ENCODE measurements around the gene ANKRD28. TPM values are rescaled to one million over a fixed set of nuclear protein-coding genes. Genes with fewer than 3 reads are reported as not detected.

ANKRD28 gene
- total and polyA plus RNA-seq, 2 donors from 2014 or later, result 9.8 to 72.4 TPM

- H3K4me1 ChIP-seq (ENCODE audit: control insufficient read depth in 2 of 3, insufficient read depth in 2 of 3, low read depth in 1 of 3, low read length in 3 of 3), result no peaks in the 10 kb centered on the region
- FAIRE-seq (no peak), DNase-seq (no peak)
- no peak overlapping the region for H3K4me3 ChIP-seq (ENCODE audit: low read length in 3 of 3)
- no peak overlapping the region for H3K9ac ChIP-seq (ENCODE audit: low read length in 3 of 3)
- TF ChIP-seq, protein P1, sequence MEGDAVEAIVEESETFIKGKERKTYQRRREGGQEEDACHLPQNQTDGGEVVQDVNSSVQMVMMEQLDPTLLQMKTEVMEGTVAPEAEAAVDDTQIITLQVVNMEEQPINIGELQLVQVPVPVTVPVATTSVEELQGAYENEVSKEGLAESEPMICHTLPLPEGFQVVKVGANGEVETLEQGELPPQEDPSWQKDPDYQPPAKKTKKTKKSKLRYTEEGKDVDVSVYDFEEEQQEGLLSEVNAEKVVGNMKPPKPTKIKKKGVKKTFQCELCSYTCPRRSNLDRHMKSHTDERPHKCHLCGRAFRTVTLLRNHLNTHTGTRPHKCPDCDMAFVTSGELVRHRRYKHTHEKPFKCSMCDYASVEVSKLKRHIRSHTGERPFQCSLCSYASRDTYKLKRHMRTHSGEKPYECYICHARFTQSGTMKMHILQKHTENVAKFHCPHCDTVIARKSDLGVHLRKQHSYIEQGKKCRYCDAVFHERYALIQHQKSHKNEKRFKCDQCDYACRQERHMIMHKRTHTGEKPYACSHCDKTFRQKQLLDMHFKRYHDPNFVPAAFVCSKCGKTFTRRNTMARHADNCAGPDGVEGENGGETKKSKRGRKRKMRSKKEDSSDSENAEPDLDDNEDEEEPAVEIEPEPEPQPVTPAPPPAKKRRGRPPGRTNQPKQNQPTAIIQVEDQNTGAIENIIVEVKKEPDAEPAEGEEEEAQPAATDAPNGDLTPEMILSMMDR (IDR thresholded peaks at IDR 0.05; ENCODE audit: borderline replicate concordance, extremely low read depth, insufficient read depth), result no peak
- no peaks in the 10 kb centered on the region for H3K27me3 ChIP-seq (ENCODE audit: control insufficient read depth, insufficient read depth, low read length)
- no peaks in the 10 kb centered on the region for H3K36me3 ChIP-seq (ENCODE audit: control insufficient read depth in 2 of 3, insufficient read depth in 3 of 3, low read length in 3 of 3)
- H3K27ac ChIP-seq (ENCODE audit: low read depth in 2 of 2, low read length in 2 of 2), result no peak overlapping the region
- intact Hi-C loops (cut with DNase I), result no loop called here
- H3K9me3 ChIP-seq (ENCODE audit: control insufficient read depth in 2 of 3, insufficient read depth in 1 of 3, low read length in 3 of 3), result no peaks in the 10 kb centered on the region
These were observed 15.3 kb downstream of the ANKRD28 start for GRCh38 chr3:15782429-15782828.

DNA sequence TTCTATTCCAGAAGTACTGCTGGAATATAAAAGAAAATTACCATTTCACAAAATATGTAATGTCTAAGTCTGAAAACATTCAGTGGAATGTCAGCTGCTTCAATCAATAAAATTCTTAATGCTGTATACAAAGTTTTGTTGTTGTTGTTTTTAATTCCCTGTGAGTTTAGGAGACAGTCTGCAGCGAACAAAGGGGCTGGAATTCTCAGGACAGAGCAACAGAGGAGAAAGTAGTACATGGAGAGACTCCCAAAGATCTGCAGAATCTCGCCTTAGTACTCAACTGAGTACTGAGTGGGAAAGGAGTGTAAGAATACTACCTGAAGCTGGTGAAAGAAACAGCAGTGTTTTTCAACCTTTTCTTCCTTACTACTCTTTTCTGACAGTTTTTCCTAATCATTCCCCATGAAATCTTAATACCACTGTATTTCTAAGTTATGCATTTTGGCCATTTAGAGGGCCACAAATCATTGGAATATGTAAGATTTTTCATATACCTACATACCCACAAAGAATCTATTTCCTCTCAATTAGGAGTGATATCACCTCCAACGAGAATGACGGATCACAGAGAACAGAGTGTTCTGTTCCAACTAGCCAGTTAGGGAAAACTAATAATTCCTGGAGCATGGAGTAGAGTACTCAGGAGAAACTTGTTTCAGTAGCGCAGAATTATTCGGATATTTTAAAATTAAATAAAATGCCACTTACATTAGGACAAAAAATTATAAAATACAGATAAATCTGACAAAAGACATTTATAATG lies 16.0 kb downstream of the ANKRD28 start:
- Histone ChIP-seq H3K4me1 (ENCODE audit: control insufficient read depth in 2 of 3, insufficient read depth in 2 of 3, low read depth in 1 of 3, low read length in 3 of 3) (no peaks in the 10 kb centered on the region), H3K4me3 (ENCODE audit: low read length in 3 of 3) (no peak overlapping the region), H3K36me3 (ENCODE audit: control insufficient read depth in 2 of 3, insufficient read depth in 3 of 3, low read length in 3 of 3) (no peaks in the 10 kb centered on the region), H3K27ac (ENCODE audit: low read depth in 2 of 2, low read length in 2 of 2) (no peak overlapping the region), H3K9ac (ENCODE audit: low read length in 3 of 3) (no peak overlapping the region), H3K27me3 (ENCODE audit: control insufficient read depth, insufficient read depth, low read length) (no peaks in the 10 kb centered on the region), H3K9me3 (ENCODE audit: control insufficient read depth in 2 of 3, insufficient read depth in 1 of 3, low read length in 3 of 3) (no peaks in the 10 kb centered on the region)
- no peak for FAIRE-seq
- intact Hi-C loops (cut with DNase I), result no loop called here
- DNase-seq, result no peak
- TF ChIP-seq, protein P1 (IDR thresholded peaks at IDR 0.05; ENCODE audit: borderline replicate concordance, extremely low read depth, insufficient read depth), result no peak

DNA sequence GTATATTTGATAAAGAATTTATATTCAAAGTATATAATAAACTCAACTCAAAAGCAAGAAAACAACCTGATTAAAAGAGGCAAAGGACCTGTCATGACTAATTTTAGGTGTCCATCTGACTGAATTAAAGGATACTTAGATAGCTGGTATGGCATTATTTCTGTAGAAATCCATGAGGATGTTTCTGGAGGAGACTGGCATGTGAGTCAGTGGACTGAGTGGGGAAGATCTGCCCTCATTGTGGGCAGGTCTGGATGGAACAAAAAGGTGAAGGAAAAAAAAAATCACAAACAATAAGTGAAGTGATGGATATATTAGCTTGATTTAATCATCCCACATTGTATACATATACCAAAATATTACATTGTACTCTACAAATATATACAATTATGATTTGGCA lies 16.6 kb downstream of the ANKRD28 start:
- H3K36me3 ChIP-seq (ENCODE audit: control insufficient read depth in 2 of 3, insufficient read depth in 3 of 3, low read length in 3 of 3), result no peaks in the 10 kb centered on the region
- no peaks in the 10 kb centered on the region for H3K4me1 ChIP-seq (ENCODE audit: control insufficient read depth in 2 of 3, insufficient read depth in 2 of 3, low read depth in 1 of 3, low read length in 3 of 3)
- no peak overlapping the region for H3K27ac ChIP-seq (ENCODE audit: low read depth in 2 of 2, low read length in 2 of 2)
- TF ChIP-seq, protein P1 (IDR thresholded peaks at IDR 0.05; ENCODE audit: borderline replicate concordance, extremely low read depth, insufficient read depth), result no peak
- no peak overlapping the region for H3K4me3 ChIP-seq (ENCODE audit: low read length in 3 of 3)
- DNase-seq, result no peak
- no peaks in the 10 kb centered on the region for H3K9me3 ChIP-seq (ENCODE audit: control insufficient read depth in 2 of 3, insufficient read depth in 1 of 3, low read length in 3 of 3)
- no peak for FAIRE-seq
- intact Hi-C loops (cut with DNase I), result no loop called here
- no peaks in the 10 kb centered on the region for H3K27me3 ChIP-seq (ENCODE audit: control insufficient read depth, insufficient read depth, low read length)
- no peak overlapping the region for H3K9ac ChIP-seq (ENCODE audit: low read length in 3 of 3)

Data from kidney (tissue), 14 donors.